T47D (cell line): ENCODE measurements around the gene SRSF2.

Source experiments
- DNase-seq, 2 experiments: peaks; one replicate each; pipeline versions ENCODE4 v3.0.0 to v3.0.0-alpha.2; 2011 to 2012; ENCODE audit warnings: low read depth in 1 of 2, low spot score in 1 of 2
- JUND ChIP-seq: IDR thresholded peaks from 2 replicates; pipeline ENCODE4 v1.6.1; 2012; ENCODE audit warnings: low read depth
- in situ Hi-C: cut with HindIII; loops from 2 replicates; pipeline ENCODE4 v1.10.0; 2016; ENCODE audit warnings: low sequenced_read_pairs, low pct_unique_long_range_greater_than_20kb

SRSF2 gene

GRCh38 chr17:76684756-76685155 is 52.4 kb downstream of the SRSF2 start:
- in situ Hi-C loops, result no loop called here
- DNase-seq, result no peak
- TF ChIP-seq JUND, result no peak
